Activated CD8-positive, alpha-beta memory T cell treated with anti-CD3 and anti-CD28 coated beads for 24 hours (primary cell): ENCODE data around the gene AP4B1.
A peak's percentile ranks its signal among the peaks of the same experiment; 100 is the strongest.

Source experiments
- DNase-seq: peaks from one replicate; pipeline ENCODE4 v3.0.0-alpha.2; 2020

AP4B1 gene

DNA sequence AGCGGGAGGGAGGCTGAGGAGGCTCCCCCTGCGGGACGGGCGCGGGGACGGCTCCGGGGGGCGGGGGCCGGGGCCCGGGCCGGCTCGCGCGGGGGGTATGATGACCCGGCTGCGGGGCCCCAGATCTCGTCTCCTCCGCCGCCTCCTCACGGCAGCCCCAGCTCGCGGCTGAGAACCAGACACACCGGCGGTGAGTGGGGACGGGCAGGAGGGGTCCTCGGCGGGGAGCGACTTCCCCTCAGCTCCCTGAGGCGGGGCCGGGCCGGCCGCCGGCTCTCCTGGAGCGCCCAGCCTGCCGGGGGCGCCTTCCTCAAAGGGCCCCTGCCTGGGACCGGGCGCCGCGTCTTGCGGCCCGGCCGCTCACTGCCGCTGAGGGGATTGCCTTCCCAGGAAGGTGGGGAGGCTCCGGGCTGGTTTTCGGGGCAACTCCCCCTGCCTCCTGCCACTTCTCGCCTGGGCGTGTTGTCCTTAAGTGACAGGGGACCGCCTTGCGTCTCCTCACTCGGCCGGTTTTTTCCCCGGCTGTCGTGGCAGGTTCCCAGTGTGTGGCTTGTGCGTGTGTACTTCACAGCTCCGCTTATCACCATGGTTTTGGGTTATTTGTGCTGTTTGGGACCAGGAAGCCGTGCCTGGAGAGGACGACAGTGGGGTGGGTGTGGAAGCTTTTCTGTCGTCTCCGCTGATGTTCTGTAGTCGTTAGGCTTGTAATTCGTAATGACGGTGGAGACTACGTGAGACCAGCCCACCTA is 25.3 kb upstream of the AP4B1 start:
- peak; percentile 83 for DNase-seq

GRCh38 chr1:113928941-113929749 is 24.5 kb upstream of the AP4B1 start, which contains the start of gene HIPK1:
Gene HIPK1 (plus strand): TSS chr1:113929324.
- DNase-seq: peak; percentile 97

DNA sequence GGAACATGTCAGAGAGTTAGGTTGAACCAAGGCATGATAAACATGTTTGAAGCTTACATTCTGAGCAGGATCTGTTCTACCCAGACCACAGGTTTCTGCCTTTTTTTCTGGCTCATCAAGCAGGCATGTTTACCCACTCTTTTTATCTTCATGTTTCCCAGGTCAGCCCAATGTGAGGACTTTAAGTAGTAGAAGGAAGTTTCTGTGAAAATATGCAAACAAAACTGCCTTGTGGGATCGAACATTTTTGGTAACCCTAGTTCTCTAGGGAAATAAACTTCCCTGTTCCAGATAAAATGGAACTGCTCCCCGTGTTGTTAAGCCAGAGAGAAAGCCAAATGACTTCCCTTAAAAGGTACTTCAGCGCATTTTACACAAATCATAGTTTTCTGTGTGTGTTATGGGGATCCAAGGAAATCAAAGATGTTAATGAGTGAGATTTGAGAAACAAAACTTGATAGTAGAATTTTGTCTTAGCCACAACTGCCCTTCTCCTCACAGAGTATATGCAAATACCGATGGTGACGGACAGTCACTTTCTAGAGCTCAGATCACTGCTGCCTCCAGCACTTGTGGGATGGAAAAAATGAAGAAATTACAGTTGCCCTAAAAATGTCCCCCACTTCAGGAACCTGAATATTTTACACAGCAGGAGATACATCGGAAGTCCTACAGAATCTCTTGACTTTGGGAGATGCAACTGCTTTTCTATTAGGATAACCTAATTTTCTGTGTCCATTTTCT is 23.8 kb upstream of the AP4B1 start:
- no peak for DNase-seq

GRCh38 chr1:113924473-113924872 is 19.9 kb upstream of the AP4B1 start:
- no peak for DNase-seq

- DNase-seq: no peak
These were observed 18.4 kb upstream of the AP4B1 start for GRCh38 chr1:113922957-113923356.

- DNase-seq: no peak
These were observed 13.6 kb upstream of the AP4B1 start for GRCh38 chr1:113918243-113918642.

- no peak for DNase-seq
These were observed 12.9 kb upstream of the AP4B1 start for GRCh38 chr1:113917400-113918082.

DNA sequence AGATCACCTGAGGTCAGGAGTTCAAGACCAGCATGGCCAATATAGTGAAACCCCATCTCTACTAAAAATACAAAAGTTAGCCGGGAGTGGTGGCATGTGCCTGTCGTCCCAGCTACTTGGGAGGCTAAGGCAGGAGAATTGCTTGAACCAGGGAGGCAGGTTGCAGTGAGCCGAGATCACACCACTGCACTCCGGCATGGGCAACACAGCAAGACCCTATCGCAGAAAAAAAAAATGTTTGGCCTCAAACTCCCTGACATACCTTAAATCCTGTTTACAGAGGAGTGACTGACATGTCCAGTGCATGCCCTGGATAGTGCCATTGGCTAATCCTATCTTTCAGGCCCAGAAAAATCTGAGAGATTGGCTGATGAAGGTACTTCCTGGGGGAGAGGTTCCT is 12.4 kb upstream of the AP4B1 start:
- no peak for DNase-seq

- no peak for DNase-seq
These were observed 9.5 kb upstream of the AP4B1 start for GRCh38 chr1:113913887-113914664.

DNA sequence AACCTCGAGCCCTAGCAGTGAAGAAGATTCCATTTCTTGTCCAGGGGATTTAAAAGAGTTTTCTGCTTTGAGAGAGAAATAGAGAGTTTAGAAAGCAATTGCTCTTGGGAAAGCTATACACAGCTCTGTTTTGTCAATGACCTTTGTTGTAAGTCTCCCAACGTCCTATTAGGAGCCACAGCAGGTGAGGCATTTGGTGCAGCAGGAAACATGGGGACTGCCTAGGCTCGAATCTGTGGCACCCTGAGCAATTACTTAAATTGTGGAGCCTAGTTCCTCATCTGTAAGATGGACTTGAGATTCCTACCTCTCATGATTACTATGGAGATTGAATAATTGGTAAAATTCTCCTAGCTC is 8.7 kb upstream of the AP4B1 start:
- no peak for DNase-seq

- DNase-seq: no peak
These were observed 8.2 kb upstream of the AP4B1 start for GRCh38 chr1:113912594-113913311.

DNA sequence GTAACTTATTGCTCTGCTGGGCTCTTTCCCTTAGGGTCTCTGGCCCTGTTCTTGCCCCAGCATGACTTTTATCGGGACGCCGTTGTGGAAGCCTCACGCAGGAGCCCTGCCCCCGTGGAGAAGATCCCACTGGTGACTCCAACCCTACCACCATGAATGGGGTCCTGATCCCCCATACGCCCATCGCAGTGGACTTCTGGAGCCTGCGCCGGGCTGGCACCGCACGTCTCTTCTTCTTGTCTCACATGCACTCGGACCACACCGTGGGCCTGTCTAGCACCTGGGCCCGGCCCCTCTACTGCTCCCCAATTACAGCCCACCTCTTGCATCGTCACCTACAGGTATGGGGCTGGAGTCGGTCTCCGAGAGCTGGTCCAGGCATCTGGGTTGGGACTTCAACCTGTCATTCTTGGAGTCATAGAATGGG is 849 bp upstream of the AP4B1 start:
- no peak for DNase-seq

DNA sequence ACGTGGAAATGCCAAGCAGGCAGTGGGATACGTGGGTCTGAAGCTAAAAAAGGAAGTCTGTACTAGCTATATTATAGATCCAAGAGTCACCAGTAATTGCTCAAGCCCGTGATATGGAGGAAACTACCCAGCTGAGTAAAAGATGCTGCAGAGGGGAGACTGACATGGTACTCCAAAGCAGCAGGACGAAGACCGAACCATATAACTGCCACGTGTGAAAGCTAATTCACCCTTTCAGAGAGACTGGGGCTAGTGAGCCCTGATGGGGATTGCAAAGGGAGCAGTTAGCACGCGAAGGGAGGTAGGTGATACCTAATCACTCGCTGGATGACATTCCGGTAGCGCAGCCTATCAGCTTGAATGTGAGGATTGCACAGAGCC is 316 bp downstream of the AP4B1 start:
- no peak for DNase-seq

DNA sequence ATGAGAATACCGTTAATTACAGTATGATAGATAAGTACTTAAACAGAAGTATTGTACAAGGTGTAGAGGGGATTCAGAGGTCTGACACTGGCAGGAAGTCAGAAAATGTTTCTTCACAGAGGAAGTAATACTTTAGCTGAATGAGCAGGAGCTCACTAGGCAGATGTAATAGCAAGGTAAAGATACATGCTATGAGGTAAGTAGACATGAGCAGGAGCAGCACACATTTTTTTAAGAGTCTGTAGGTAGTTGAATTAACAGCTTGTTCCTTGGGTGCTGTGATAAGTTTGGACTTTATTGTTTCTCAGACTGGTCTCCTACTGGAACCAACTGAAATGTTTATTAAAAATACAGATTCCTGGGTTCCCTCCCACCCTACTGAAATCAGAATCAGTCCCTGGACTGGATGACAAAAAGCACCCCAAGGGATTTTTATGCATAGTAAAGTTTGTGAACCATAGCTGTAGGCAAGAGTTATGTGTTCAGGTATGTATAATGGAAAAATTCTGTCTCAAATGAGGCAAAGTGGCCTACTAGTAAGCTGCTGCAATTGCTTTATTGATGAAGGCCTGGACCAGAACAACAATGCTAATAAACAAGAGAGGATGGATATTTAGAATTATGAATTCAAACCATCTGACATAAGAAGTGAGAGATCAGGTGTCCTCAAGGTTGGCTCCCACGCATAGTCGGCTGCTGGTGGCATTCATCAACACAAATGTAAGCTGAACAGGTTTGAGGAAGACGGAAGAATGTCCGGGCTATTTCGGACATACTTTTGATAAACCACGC is 902 bp downstream of the AP4B1 start:
- no peak for DNase-seq

GRCh38 chr1:113901191-113901590 is 3.4 kb downstream of the AP4B1 start:
- DNase-seq: no peak

GRCh38 chr1:113899111-113899510 is 5.5 kb downstream of the AP4B1 start:
- DNase-seq: no peak

- DNase-seq: no peak
These were observed 6.3 kb downstream of the AP4B1 start for GRCh38 chr1:113898241-113898814.

DNA sequence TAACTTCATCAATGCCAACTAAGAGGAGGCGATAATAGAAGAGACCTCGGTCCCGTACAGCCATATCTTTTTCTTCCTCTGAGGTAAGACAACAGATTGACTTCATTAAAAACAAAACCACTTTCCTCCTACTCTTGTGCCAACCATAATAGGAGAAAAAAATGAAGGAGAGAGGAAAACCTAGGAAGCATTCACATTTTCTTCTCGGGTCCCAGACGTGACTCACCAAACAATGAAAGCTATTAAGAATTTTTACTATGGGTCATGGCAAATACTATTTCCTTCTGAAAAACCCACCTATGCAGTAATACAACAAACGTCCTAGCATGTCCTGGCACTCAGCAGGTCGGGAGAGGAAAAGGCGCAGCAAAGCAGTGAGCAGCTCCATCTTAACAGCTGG is 8.6 kb downstream of the AP4B1 start:
- DNase-seq: no peak

DNA sequence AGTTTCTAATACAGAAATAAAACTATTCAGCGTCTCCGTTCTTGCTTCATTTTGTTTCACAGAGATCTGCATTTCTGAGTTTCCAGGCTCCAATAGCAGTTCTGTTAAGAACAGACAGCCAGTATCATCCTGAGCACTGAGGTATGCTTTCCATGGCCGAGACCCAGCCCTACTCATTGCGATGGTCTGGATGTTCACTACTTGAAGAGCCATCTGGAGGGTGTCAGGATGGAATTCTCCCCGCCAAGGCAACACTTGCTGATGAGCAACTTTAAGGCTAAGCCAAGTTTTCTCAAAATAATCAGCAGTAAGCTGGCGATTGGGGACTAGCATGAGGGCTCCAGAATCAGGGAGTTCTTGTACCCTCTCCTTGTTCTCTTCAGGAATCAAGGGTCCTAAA is 9.5 kb downstream of the AP4B1 start:
- no peak for DNase-seq

DNA sequence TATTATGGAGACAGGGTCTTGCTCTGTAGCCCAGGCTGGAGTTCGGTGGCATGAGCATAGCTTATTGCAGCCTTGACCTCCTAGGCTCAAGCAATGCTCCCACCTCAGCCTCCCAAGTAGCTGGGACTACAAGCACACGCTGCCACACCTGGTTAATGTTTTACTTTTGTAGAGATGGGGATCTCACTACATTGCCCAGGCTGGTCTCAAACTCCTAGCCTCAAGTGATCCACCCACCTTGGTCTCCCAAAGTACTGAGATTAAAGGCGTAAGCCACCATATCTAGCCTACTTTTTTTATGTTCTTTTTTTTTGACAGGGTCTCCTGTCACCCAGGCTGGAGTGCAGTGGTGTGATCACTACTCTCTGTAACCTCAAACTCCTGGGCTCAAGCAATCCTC is 11.3 kb downstream of the AP4B1 start:
- no peak for DNase-seq
